Endothelial cell of umbilical vein (primary cell): ENCODE measurements around the gene BTBD17. TPM values are rescaled to one million over a fixed set of nuclear protein-coding genes. Genes with fewer than 3 reads are reported as not detected.

Experiments
- BruUV-seq: library from RNA; stranded (reverse); fragments of 400-500 nt; replicated peaks from 2 replicates; lab custom pipeline; 2021; lab: Mats Ljungman, UMichigan
- CTCF ChIA-PET: fragments of 300-600, 350-600 bp; sonication (Branson Sonifier 250); formaldehyde crosslinking; loops from one replicate; lab custom pipeline; 2021; ENCODE audit warnings: antibody characterized with exemption, inconsistent platforms; lab: Charles Lee
- POLR2A ChIA-PET: fragments of 300-600, 350-600 bp; sonication (Branson Sonifier 250); formaldehyde crosslinking; loops from one replicate; lab custom pipeline; 2021; ENCODE audit warnings: antibody characterized with exemption, inconsistent platforms; lab: Charles Lee
- DNase-seq: peaks from one replicate; pipeline ENCODE4 v3.0.0-alpha.2; 2011; ENCODE audit warnings: low read depth, low spot score
- FAIRE-seq: peaks from 2 replicates; lab custom pipeline; 2011; peaks lifted over from hg19 to GRCh38; lab: Jason Lieb, UNC
- H2AFZ ChIP-seq: 2 replicates; pipeline ENCODE4 v1.6.0; 2012; ENCODE audit warnings: low read depth, low read length, control low read depth, inconsistent platforms
- H3K27ac ChIP-seq: 2 replicates; pipeline ENCODE4 v1.5.1; 2011; ENCODE audit warnings: low read depth, mild to moderate bottlenecking, control low read depth, low read length, moderate library complexity; ENCODE audit not compliant: insufficient read depth
- H3K27me3 ChIP-seq, 2 experiments: 2 replicates each; pipeline versions ENCODE4 v1.6.0 to v1.6.1; 2011; ENCODE audit warnings: low read length in 2 of 2, mixed read lengths in 1 of 2; ENCODE audit not compliant: control insufficient read depth in 2 of 2, insufficient read depth in 2 of 2
- H3K36me3 ChIP-seq, 2 experiments: 2 replicates in 1 of 2; 3 replicates in 1 of 2; pipeline ENCODE4 v1.5.1; 2011; ENCODE audit warnings: low read length in 2 of 2, mild to moderate bottlenecking in 1 of 2, moderate library complexity in 1 of 2; ENCODE audit not compliant: control insufficient read depth in 2 of 2, insufficient read depth in 2 of 2; ENCODE audit errors: extremely low read depth in 1 of 2
- H3K4me1 ChIP-seq: 3 replicates; pipeline ENCODE4 v1.5.1; 2011; ENCODE audit warnings: mild to moderate bottlenecking, low read length; ENCODE audit not compliant: control insufficient read depth, insufficient read depth; ENCODE audit errors: extremely low read depth
- H3K4me2 ChIP-seq: 2 replicates; pipeline ENCODE4 v1.6.1; 2011; ENCODE audit warnings: low read length, control low read depth, mixed read lengths; ENCODE audit not compliant: insufficient read depth
- H3K4me3 ChIP-seq, 3 experiments: fragments of 200-600 bp in 1 of 3; sonication (generic), shearing (Covaris generic) in 1 of 3; replicated peaks in 1 of 3; 2 replicates each; pipeline ENCODE4 v1.5.1; 2011 to 2016; ENCODE audit warnings: control low read depth in 3 of 3, low read length in 3 of 3, mild to moderate bottlenecking in 2 of 3, inconsistent platforms in 1 of 3, low read depth in 1 of 3, moderate library complexity in 1 of 3; ENCODE audit not compliant: insufficient read depth in 1 of 3
- H3K79me2 ChIP-seq: 2 replicates; pipeline ENCODE4 v1.6.0; 2012; ENCODE audit warnings: low read length, inconsistent platforms; ENCODE audit not compliant: control insufficient read depth, insufficient read depth
- H3K9ac ChIP-seq: replicated peaks from 2 replicates; pipeline ENCODE3; 2011; ENCODE audit warnings: low read length, control low read depth; ENCODE audit not compliant: insufficient read depth; ENCODE audit errors: extremely low read depth
- H3K9me1 ChIP-seq: replicated peaks from 3 replicates; pipeline ENCODE4 v1.6.0; 2011; ENCODE audit warnings: mild to moderate bottlenecking, low read length; ENCODE audit not compliant: control insufficient read depth, insufficient read depth; ENCODE audit errors: extremely low read depth
- H3K9me3 ChIP-seq: replicated peaks from 2 replicates; pipeline ENCODE4 v1.5.1; 2012; ENCODE audit warnings: low read length, inconsistent platforms; ENCODE audit not compliant: control insufficient read depth, insufficient read depth
- H4K20me1 ChIP-seq: replicated peaks from 2 replicates; pipeline ENCODE3; 2011; ENCODE audit warnings: mild to moderate bottlenecking, low read length; ENCODE audit not compliant: control insufficient read depth, insufficient read depth; ENCODE audit errors: extremely low read depth
- CTCF ChIP-seq, 2 donors: IDR thresholded peaks; 1 replicate in 1 of 2; 2 replicates in 1 of 2; pipeline ENCODE4 v1.5.1; 2011; ENCODE audit warnings: low read length in 2 of 2, mild to moderate bottlenecking in 2 of 2, moderate library complexity in 2 of 2, control low read depth in 1 of 2, inconsistent platforms in 1 of 2, low read depth in 1 of 2; ENCODE audit not compliant: insufficient read depth in 1 of 2; ENCODE audit errors: extremely low read depth in 1 of 2
- EZH2 ChIP-seq: IDR thresholded peaks from 2 replicates; pipeline ENCODE4 v1.6.1; 2012; ENCODE audit warnings: borderline replicate concordance, low read depth, mild to moderate bottlenecking, moderate library complexity, low read length, inconsistent platforms; ENCODE audit not compliant: severe bottlenecking
- FOS ChIP-seq: IDR thresholded peaks from 2 replicates; pipeline ENCODE4 v1.6.1; 2011; ENCODE audit warnings: mild to moderate bottlenecking, low read length, moderate library complexity, borderline replicate concordance; ENCODE audit not compliant: insufficient read depth
- GATA2 ChIP-seq: IDR thresholded peaks from 2 replicates; pipeline ENCODE4 v1.7.0; 2011; ENCODE audit warnings: low read depth, mild to moderate bottlenecking, moderate library complexity, mixed read lengths, low read length; ENCODE audit not compliant: insufficient read length, insufficient read depth
- MYC ChIP-seq: IDR thresholded peaks from one replicate; pipeline ENCODE4 v1.6.1; 2011; ENCODE audit warnings: mild to moderate bottlenecking, low read depth, low read length
- POLR2A ChIP-seq: IDR thresholded peaks from 2 replicates; pipeline ENCODE4 v1.6.1; 2012; ENCODE audit warnings: low read depth, mild to moderate bottlenecking, control low read depth, low read length
- POLR2AphosphoS5 ChIP-seq: IDR thresholded peaks from 2 replicates; pipeline ENCODE4 v1.6.1; 2012; ENCODE audit warnings: low read depth, mild to moderate bottlenecking, control low read depth, low read length, moderate library complexity; ENCODE audit not compliant: insufficient read depth
- dilution Hi-C: fragments of 300-500 bp; cut with MboI; formaldehyde crosslinking; loops from one replicate; pipeline ENCODE4 v1.15.0; 2019; ENCODE audit warnings: low sequenced_read_pairs; ENCODE audit not compliant: extremely low pct_ligation_motif_present
- intact Hi-C: fragments of 100-400 bp; cut with micrococcal nuclease; formaldehyde crosslinking; loops from one replicate; pipeline ENCODE4 v1.10.0; 2022
- polyA plus RNA-seq, 4 experiments: library from polyadenylated mRNA; depleted of rRNA in 3 of 4; stranded (reverse) in 3 of 4; unstranded in 1 of 4; fragments of >200 nt; gene quantifications; 2 replicates each; pipeline versions ENCODE4 v1.2.1 to v1.2.3, GENCODE V29; 2011 to 2012; ENCODE audit warnings: missing spikeins in 1 of 4
- total RNA-seq: library from RNA; stranded (reverse); gene quantifications from 2 replicates; pipeline ENCODE4 v1.2.3, GENCODE V29; 2021

BTBD17 gene
- total and polyA plus RNA-seq, 2 donors (not counting 3 experiments of a cell fraction or from before 2014, with no cell fraction given): not detected

GRCh38 chr17:74402048-74402447, 40.4 kb upstream of the BTBD17 start:
- ChIA-PET POLR2A (no interaction called here), CTCF (interaction anchor here (0.6 to 1.4 kb wide), 2 partner anchors 23 to 86 kb away, joined by 3 read pairs; no protein-coding TSS in a partner anchor)
- H3K27me3 ChIP-seq: no peaks in the 10 kb centered on the region
- BruUV-seq: no TSS peak
- FAIRE-seq (no peak), DNase-seq (no peak)
- no peak overlapping the region for H3K9ac ChIP-seq
- H3K4me1 ChIP-seq: no peaks in the 10 kb centered on the region
- dilution Hi-C loops (no loop called here), intact Hi-C loops (no loop called here)
- H3K9me1 ChIP-seq: no peaks in the 10 kb centered on the region
- H3K9me3 ChIP-seq: no peaks in the 10 kb centered on the region
- TF ChIP-seq CTCF (IDR thresholded peaks at IDR 0.05; ENCODE audit: extremely low read depth in 1 of 2, insufficient read depth in 1 of 2, low read depth in 1 of 2, low read length in 2 of 2): no peak
- no peak for TF ChIP-seq POLR2AphosphoS5
- TF ChIP-seq POLR2A: no peak
- TF ChIP-seq GATA2: no peak
- no peak for TF ChIP-seq EZH2
- no peak for TF ChIP-seq MYC
- TF ChIP-seq FOS: no peak
- no peaks in the 10 kb centered on the region for H4K20me1 ChIP-seq
- no peaks in the 10 kb centered on the region for H3K36me3 ChIP-seq
- H3K4me3 ChIP-seq: no peak overlapping the region
- H3K27ac ChIP-seq: no peak overlapping the region
- H2AFZ ChIP-seq: no peak overlapping the region
- H3K79me2 ChIP-seq: no peaks in the 10 kb centered on the region
- H3K4me2 ChIP-seq: no peak overlapping the region
